ENCODE measurements around the gene TAT.

TAT gene

GRCh38 chr16:71537643-71538042 is 39.2 kb downstream of the TAT start:
- DNase-seq (ENCODE audit: low spot score), result peak; percentile 39

GRCh38 chr16:71536752-71537499 is 40.0 kb downstream of the TAT start:
- no peak for DNase-seq (ENCODE audit: low spot score)

- DNase-seq (ENCODE audit: low spot score), result no peak
Measured at GRCh38 chr16:71532366-71532765, 44.5 kb downstream of the TAT start.

GRCh38 chr16:71528863-71529262 is 48.0 kb downstream of the TAT start:
- DNase-seq (ENCODE audit: low spot score), result no peak

- no peak for DNase-seq (ENCODE audit: low spot score)
Measured at GRCh38 chr16:71528257-71528656, 48.6 kb downstream of the TAT start.

- DNase-seq (ENCODE audit: low spot score), result peak; percentile 82
Measured at GRCh38 chr16:71526111-71526631, 50.7 kb downstream of the TAT start, which contains the start of gene CHST4. Gene CHST4 (plus strand): TSS chr16:71526426. CDS start chr16:71536678, 10,252 bp downstream.

GRCh38 chr16:71524566-71525553 is 52.0 kb downstream of the TAT start:
- no peak for DNase-seq (ENCODE audit: low spot score)

GRCh38 chr16:71520550-71520949 is 56.3 kb downstream of the TAT start:
- DNase-seq (ENCODE audit: low spot score), result no peak
